HUDEP-2 (cell line): Measurements from ENCODE around the gene DGKK.
"Not testable (repeated sequence)": the region's sequence is repeated elsewhere in the genome, so short reads cannot be mapped to it uniquely, and the experiment has no call there.

Source experiments
- DNase-seq, 76 experiments: peaks; one replicate each; lab custom pipeline; 2025; ENCODE audit not compliant: unreplicated experiment in 76 of 76; lab: John Stamatoyannopoulos, UW

Gene DGKK

DNA sequence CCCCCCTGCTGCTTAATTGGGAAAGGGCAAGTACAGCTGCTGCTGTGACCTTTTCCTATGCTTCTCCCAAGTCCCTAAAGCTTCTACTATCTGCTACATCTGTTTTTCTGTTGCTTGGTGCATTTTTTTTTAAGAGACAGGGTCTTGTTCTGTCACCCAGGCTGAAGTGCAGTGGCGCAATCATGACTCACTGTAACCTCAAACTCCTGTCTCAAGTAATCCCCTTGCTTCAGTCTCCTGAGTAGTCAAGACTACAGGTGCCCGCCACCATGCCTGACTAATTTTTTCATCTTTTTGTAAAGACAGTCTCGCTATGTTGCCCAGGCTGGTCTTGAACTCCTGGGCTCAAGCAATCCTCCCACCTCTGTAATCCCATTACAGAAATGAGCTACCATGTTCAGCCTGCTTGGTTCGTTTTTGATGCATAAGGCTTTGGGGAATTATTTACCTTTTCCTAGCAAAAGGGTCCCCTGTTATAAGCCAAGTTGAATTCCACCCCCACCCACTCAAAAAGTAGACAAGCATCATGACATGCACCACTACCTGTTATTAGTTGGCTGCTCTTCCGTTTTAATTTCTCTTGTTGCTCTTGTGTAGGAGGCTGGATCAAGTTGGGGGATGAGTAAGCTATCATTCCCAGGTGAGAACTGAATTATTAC, 39.6 kb downstream of the DGKK start:
- no peak for DNase-seq

DNA sequence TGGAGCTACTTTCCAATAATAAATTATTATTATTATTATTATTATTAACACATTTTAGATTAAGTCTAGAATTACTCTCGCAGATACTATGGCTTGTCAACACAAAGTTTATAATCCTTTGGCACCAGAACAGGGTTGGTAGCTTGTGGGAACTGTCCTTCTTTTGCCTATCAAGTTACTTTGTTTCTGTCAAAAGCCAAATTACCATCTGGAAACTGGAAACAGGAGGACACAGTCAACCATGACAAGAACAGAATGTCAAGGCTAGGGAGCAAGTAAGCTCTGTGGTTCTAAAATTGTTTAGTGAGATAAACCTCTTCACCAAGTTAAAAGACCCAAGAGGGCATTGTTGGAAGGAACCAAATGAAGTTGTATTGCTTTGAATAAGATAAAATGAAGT, 42.5 kb downstream of the DGKK start:
- DNase-seq: no peak

DNA sequence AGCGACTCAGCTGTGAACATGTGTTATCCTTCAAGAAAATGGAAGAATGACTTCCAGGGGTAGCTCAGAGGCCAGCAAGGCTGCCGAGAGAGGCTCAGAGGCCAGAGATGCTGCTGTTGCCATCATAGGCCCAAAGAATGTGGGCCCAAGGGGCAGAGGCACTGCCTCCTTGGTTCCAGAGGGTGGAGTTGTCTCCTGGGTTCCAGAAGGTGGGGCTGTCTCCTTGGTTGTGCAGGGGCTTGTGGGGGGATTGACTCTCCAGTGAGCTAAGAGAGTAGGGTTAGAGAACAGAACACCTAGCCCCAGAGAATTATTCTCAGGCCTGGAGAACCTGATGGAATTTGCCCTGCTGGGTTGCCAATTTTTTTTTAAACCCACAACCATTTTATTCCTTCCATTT, 62.6 kb downstream of the DGKK start:
- DNase-seq: no peak

DNA sequence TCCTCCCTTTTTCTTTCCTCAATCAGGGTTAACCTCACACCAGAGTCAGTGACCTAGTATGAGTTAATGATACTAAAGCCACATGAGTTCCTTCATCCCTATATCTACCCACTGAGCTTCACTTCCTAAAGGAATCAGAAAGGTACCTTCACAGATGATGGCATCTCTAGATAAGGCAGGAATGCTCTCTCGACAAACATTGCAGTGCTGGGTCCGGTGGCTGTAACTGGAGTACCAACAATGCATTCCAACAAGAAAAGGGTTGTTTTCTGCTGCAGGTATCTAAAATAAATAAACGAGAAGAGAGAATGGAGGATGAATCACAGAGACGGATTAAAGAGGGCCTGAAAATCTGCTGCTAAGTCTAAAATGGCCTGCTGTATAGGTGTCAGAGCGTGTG, 66.7 kb downstream of the DGKK start:
- DNase-seq: no peak

DNA sequence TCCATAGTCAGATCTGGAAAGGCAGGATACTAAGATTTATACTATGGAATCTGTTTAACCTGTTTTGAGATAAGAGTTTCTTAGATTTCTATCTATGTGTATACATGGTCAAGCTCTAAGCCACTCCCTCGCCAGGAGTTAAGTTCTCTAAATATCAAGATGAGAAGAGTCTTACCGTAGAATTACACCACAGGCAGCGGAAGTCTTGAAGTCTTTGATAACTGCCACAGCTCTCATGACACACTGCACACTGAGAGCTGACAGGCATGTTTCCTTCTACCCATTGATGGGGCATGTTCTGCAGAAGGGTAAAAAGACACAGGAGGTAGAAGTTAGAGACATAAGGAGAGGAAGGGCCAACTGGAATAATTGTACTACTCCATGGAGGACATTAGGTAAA, 67.7 kb downstream of the DGKK start:
- DNase-seq: no peak

DNA sequence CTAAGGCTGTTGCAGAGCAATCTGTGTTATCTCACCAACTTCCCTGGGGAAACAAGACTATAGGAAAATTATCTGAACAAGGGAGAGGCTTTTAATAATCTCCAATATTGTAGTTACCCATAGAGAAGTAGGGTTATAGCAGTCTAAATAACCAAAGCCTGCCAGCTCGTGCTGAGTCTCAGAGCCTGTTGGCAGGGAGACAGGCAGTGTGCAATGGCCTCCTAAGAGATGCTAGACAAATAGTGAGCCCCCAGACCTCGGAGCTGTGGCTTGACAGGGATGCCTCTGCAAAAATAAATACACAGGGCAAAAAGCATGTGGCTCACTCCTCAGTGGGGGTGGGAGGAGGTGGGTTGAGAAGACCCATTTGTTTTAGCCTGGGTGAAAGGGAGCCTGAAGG, 76.7 kb downstream of the DGKK start:
- no peak for DNase-seq

DNA sequence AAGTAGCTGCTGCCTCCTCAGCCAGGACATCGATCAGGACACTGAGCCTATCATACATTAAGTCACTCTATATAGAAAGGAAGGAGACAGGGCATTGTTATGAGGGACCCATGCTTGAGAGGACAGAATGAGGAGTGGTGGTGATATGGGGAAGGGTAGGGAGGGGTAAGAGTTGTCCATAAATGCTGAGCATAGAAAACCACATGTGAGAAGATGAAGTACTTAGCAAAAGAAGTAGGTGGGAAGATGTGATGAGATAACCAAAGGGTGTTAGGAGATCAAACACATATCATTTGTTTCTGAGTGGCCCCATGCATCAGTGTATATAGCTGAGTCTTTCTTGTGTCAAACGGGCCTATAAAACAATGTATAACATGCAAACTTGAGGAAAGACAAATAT, 84.1 kb downstream of the DGKK start:
- DNase-seq: no peak

DNA sequence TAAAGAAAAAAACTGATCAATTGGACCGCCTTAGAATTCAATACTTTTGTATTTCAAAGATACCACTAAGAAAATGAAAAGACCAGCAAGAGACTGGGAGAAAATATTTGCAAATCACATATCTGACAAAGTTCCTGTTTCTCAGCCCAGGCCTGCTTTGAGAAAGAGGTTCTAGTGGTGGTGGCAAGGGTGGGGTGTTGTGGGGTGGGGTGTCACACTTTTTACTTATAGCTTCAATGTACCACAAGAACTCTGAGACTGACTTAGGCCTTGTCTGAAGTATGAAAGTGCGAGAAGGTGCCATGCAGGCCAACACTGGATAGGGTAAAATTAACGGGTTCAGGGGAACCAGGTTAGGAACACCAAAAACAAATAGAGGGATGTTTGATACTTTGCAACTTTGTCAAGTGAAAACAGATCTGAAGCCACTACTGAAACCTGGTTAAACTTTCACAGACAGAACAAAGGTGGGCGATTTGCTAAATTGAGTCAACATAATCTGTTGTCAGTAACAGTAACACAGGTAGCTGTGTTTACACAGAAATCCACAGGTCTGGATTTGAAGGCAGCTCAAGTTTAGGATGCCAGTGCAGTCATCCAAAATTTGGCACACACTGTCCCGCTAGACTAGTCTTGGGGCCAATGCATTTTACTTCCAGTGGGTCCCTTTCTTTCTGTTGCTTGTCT, 88.8 kb downstream of the DGKK start:
- no peak for DNase-seq

DNA sequence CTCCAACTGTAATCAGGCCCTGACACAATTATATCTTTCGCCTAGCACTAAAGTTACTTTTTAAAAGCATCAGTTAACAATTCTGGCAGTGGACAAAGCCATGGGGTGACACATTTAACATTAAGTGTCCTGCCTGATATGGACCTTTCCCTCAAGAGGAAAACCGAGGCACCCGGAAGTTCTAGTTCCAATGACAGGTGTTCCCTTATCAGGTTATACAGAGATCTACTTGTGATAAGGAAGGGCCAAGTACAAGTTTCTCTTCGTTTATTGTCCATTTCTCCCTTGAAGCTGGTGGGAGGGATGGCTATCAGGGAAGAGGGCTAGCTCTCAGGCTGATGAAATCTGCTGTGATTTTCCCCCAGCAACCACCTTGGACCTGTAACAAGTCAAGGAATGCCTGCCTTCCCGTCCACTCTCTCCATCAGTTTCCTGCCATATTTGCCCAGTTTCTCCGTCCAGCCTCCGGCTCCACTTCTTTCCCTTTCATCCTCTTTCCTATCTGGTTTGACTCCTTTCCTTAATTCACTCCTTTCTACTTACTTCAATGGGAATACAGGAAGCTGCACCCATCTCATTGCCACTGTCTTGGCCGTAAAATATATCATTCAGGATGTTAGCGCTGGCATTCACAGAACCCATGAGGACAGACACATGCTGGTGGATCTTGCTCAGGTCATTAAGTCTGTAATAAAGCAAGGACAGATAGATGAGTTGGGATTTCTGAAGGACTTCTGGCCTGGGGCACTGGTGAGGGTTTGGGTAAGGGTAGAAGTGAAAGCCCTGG, 95.0 kb downstream of the DGKK start:
- no peak for DNase-seq

DNA sequence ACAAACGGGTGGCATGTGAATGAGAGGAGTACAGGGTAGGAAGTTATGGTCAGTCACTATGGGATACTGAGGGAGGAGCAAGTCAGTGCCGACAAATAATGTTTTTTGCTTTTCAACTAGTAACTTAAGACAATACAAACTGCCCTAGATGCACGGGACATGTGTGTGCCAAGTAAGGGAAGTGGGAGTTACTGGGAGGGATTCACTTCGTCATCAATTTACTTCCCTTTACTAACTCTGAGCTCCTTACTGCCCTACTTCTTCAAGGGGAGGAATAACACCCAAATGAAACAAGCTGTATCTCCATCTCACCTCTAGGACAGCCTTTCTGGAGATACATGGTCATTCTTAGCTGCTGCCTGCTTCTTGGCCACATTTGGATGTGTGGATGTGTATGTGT, 97.7 kb downstream of the DGKK start:
- DNase-seq: no peak

DNA sequence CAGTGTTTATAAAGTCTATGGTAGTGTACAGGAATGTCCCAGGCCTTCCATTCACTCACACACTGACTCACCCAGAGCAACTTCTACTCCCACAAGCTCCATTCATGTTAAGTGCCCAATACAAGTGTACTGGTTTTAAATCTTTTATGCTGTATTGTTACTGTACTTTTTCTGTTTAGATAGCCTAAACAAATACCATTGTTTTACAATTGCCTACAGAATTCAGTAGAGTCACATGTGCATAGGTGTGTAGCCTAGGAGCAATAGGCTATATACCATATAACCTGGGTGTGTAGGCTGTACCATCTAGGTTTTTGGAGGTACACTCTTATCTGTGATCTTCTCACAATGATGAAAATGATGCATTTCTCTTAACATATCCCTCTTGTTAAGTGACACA, 126.7 kb downstream of the DGKK start:
- no peak for DNase-seq

DNA sequence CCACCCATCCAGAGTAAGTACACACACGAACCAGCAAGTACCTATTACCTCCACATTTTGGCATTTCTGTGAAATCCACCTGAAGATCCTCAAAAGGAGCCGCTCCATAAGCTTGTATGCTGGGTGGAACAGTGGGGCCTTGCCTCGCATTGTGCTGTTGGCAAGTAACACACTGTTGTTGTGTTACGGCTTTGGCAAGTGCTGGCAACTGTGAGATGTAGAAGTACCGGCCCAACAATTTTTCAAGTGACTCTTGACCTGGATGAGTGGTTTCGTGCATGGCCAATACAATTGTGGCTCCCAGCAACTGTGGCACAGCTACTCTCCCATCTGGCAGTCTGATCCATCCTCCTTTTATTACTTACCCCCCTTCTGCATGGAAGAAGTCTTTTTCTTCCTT, 137.3 kb downstream of the DGKK start:
- no peak for DNase-seq

DNA sequence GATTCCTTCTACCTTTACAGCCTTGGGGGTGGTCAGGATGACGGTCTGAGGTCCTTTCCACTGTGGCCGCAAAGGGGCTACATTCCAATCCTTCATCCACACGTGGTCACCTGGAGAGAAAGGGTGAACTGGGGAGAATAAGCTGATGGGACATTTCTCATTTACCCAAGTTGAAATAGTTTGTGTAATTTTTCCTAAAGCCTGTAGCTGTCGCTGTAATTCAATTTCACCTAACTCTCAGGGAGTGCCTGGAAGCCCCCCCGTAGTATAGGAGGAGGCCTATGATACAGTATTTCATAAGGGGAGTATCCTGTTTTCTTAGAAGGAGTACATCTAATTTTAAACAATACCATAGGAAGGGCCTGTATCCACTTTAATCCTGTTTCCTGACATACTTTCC, 138.0 kb downstream of the DGKK start:
- not testable (repeated sequence) for DNase-seq

DNA sequence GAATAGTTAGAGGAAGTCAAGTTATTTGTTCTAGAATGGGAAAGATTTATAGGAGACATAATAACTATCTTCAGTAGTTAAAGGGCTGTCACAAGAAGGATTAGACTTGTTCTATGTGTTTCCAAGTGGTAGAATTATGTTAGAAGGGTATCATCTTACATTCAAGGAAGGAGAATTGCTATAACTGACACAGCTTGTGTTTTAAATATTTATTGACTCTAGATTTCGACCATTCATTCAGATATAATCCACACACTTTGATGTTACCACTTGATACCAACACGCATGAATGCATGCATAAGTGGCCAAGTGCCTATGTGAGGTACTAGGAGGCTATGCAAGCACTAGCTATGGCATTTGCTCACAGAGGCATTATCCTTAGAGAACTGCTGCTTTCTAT, 143.4 kb downstream of the DGKK start:
- no peak for DNase-seq
